K562 (cell line): ENCODE data around the gene RMND5B. TPM values are rescaled to one million over a fixed set of nuclear protein-coding genes. Genes with fewer than 3 reads are reported as not detected.

Experiments used
- CSDE1 ChIP-seq, 2 experiments: fragments of 450-650 bp; IDR thresholded peaks; 2 replicates each; pipeline ENCODE4 v1.6.1; 2016; ENCODE audit warnings: mild to moderate bottlenecking in 1 of 2
- FOXA1 ChIP-seq: fragments of 450-650 bp; IDR thresholded peaks from 2 replicates; pipeline ENCODE4 v1.6.1; 2016; ENCODE audit warnings: mild to moderate bottlenecking, borderline replicate concordance
- HNRNPH1 ChIP-seq: fragments of 200-400 bp; formaldehyde crosslinking; optimal IDR thresholded peaks from 2 replicates; pipeline ENCODE3; 2017; ENCODE audit warnings: low read depth, mild to moderate bottlenecking, low read length, moderate library complexity
- HNRNPL ChIP-seq: fragments of 200-400 bp; formaldehyde crosslinking; IDR thresholded peaks from 2 replicates; pipeline ENCODE4 v1.6.1; 2017; ENCODE audit warnings: low read depth, mild to moderate bottlenecking, low read length
- ILF3 ChIP-seq: fragments of 450-650 bp; IDR thresholded peaks from 2 replicates; pipeline ENCODE4 v1.6.1; 2018; ENCODE audit warnings: antibody characterized with exemption, mild to moderate bottlenecking, moderate library complexity, borderline replicate concordance
- LCOR ChIP-seq: sonication (generic); formaldehyde crosslinking; IDR thresholded peaks from 2 replicates; pipeline ENCODE4 v1.8.0; 2022; ENCODE audit warnings: mild to moderate bottlenecking, missing genetic modification reagents
- PTRF ChIP-seq: fragments of 450-650 bp; IDR thresholded peaks from 2 replicates; pipeline ENCODE4 v1.6.1; 2016; ENCODE audit warnings: mild to moderate bottlenecking, missing genetic modification characterization, missing compliant biosample characterization
- polyA plus RNA-seq, 8 experiments: library from polyadenylated mRNA; depleted of rRNA in 4 of 8; stranded (reverse) in 5 of 8; unstranded in 3 of 8; fragments of >200 nt; fragmentation: Nextera tagmentation in 2 of 8; fragmentation: Illumina TruSeq in 1 of 8; extraction: Ambion mirVana in 2 of 8; extraction: Trizol in 1 of 8; gene quantifications; 2 replicates each; pipeline versions ENCODE4 v1.2.1 to v1.2.3, GENCODE V29; 2011 to 2014; ENCODE audit warnings: inconsistent platforms in 1 of 8, missing spikeins in 1 of 8
- total RNA-seq, 7 experiments: library from RNA; depleted of rRNA in 6 of 7; stranded (reverse); fragments of >200 nt in 6 of 7; fragmentation: Illumina TruSeq in 2 of 7; extraction: Trizol in 2 of 7; gene quantifications; 2 replicates each; pipeline versions ENCODE4 v1.2.1 to v1.2.3, GENCODE V29; 2011 to 2021; ENCODE audit warnings: low replicate concordance in 1 of 7
- TF ChIP-seq, protein P1 (sequence below): sonication (generic); formaldehyde crosslinking; IDR thresholded peaks from 2 replicates; pipeline ENCODE4 v1.8.0; 2022; ENCODE audit warnings: mild to moderate bottlenecking, missing genetic modification reagents
- TF ChIP-seq, protein P2 (sequence below), 2 experiments: fragments of 450-650 bp; IDR thresholded peaks; 2 replicates each; pipeline ENCODE4 v1.6.1; 2016; ENCODE audit warnings: mild to moderate bottlenecking in 2 of 2, borderline replicate concordance in 1 of 2, low read depth in 1 of 2, moderate library complexity in 1 of 2
- TF ChIP-seq, protein P3 (sequence below): fragments of 150-350 bp; IDR thresholded peaks from 2 replicates; pipeline ENCODE4 v1.6.1; 2014; ENCODE audit warnings: low read depth, mild to moderate bottlenecking, low read length, borderline replicate concordance
- TF ChIP-seq, protein P4 (sequence below): sonication (generic); IDR thresholded peaks from 2 replicates; pipeline ENCODE4 v1.6.1; 2016

Gene RMND5B
- total and polyA plus RNA-seq, 9 of the 15 experiments (the other 6 are each of a cell fraction or from before 2014, with no cell fraction given): 2.6 to 57.0 (median 28.3) TPM

DNA sequence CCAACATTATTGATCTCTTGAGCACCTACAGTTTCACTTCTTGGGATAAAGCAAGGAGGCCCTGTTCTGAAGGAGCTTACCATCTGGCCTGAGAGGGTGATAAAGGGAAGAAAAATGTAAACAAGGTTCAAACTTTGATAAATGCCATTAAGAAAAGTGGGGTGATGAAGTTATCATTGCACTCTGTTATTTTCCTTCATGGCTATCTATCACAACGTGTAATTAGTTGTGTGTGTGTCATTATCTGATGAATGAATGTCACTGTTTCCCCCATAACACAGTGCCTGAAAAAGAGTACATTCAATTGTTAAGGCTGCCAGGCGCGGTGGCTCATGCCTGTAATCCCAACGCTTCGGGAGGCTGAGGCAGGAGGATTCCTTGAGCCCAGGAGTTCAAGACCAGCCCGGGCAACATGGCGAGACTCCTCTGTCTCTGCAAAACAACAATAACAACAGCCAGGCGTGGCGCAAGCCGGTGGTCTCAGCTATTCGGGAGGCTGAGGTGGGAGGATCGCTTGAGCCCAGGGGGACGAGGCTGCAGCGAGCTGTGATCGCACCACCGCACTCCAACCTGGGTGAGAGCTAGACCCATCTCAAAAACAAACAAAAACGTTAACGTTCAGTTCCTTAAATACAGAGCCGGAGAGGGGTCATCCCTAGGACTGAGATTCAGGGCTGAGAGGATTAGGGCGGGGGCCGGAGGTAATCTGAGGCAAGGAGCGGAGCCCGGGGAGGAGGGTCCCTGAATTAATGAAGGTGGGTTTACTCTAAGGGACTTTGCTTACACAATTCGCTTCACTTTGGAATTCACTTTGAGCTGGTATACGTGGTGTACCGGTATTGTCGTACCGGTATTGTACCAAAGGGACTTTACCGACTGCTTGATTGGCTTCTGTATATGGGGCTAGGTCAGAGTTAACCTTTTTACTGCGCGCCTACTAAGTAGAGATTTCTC lies 22.0 kb downstream of the RMND5B start (continued):
- TF ChIP-seq, protein P1, sequence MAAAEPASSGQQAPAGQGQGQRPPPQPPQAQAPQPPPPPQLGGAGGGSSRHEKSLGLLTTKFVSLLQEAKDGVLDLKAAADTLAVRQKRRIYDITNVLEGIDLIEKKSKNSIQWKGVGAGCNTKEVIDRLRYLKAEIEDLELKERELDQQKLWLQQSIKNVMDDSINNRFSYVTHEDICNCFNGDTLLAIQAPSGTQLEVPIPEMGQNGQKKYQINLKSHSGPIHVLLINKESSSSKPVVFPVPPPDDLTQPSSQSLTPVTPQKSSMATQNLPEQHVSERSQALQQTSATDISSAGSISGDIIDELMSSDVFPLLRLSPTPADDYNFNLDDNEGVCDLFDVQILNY (CRISPR knock-in tag): no peak
- TF ChIP-seq FOXA1 (no peak), HNRNPH1 (no peak), HNRNPL (no peak), LCOR (0 out of 2 replicates have a peak, but pooled peaks have one; percentile 39), ILF3 (0 out of 2 replicates have a peak, but pooled peaks have one; percentile 62), CSDE1 (IDR thresholded peaks at IDR 0.05) (no peak), PTRF (tag) (no peak)
- TF ChIP-seq, protein P2, sequence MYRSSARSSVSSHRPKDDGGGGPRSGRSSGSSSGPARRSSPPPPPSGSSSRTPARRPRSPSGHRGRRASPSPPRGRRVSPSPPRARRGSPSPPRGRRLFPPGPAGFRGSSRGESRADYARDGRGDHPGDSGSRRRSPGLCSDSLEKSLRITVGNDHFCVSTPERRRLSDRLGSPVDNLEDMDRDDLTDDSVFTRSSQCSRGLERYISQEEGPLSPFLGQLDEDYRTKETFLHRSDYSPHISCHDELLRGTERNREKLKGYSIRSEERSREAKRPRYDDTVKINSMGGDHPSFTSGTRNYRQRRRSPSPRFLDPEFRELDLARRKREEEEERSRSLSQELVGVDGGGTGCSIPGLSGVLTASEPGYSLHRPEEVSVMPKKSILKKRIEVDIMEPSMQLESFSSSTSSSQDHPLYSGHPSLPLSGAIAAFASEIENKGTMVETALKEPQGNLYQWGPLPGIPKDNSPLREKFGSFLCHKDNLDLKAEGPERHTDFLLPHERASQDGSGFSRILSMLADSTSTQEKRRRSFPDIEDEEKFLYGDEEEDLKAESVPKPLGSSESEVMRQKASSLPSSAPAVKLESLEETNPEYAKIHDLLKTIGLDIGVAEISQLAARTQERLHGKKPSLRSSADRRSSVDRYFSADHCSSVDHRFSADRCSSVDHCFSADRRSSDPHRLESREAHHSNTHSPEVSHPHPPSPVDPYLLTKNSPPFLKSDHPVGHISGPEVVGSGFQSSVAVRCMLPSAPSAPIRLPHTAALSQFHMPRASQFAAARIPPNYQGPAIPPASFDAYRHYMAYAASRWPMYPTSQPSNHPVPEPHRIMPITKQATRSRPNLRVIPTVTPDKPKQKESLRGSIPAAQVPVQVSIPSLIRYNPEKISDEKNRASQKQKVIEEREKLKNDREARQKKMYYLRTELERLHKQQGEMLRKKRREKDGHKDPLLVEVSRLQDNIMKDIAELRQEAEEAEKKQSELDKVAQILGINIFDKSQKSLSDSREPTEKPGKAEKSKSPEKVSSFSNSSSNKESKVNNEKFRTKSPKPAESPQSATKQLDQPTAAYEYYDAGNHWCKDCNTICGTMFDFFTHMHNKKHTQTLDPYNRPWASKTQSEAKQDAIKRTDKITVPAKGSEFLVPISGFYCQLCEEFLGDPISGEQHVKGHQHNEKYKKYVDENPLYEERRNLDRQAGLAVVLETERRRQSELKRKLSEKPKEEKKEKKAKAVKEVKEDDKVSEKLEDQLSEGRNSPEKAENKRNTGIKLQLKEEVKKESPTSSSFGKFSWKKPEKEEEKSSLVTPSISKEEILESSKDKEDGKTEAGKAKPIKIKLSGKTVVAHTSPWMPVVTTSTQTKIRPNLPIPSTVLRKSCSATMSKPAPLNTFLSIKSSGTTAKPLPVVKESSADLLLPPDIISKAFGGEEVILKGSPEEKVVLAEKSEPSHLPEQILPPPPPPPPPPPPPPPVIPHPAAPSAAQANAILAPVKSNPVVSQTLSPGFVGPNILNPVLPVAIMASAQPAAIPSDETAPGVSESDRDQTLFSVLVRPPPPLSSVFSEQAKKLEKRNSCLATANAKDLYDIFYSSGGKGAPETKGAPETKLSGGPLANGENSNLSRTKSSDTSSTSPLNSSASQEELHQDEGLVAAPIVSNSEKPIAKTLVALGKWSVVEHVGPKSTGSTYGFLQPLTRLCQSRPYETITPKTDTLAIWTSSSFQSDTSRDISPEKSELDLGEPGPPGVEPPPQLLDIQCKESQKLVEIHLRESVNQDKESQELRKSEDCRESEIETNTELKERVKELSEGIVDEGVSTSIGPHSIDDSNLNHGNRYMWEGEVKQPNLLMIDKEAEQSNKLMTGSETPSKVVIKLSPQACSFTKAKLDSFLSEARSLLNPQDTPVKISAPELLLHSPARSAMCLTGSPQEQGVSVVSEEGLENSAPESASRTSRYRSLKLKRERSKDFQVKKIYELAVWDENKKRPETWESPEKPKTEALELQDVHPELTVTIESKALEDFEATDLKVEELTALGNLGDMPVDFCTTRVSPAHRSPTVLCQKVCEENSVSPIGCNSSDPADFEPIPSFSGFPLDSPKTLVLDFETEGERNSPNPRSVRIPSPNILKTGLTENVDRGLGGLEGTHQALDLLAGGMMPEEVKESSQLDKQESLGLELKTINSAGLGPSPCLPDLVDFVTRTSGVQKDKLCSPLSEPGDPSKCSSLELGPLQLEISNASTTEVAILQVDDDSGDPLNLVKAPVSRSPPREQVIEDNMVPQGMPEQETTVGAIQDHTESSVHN (IDR thresholded peaks at IDR 0.05; ENCODE audit: borderline replicate concordance in 1 of 2, low read depth in 1 of 2): no peak
- TF ChIP-seq, protein P3, sequence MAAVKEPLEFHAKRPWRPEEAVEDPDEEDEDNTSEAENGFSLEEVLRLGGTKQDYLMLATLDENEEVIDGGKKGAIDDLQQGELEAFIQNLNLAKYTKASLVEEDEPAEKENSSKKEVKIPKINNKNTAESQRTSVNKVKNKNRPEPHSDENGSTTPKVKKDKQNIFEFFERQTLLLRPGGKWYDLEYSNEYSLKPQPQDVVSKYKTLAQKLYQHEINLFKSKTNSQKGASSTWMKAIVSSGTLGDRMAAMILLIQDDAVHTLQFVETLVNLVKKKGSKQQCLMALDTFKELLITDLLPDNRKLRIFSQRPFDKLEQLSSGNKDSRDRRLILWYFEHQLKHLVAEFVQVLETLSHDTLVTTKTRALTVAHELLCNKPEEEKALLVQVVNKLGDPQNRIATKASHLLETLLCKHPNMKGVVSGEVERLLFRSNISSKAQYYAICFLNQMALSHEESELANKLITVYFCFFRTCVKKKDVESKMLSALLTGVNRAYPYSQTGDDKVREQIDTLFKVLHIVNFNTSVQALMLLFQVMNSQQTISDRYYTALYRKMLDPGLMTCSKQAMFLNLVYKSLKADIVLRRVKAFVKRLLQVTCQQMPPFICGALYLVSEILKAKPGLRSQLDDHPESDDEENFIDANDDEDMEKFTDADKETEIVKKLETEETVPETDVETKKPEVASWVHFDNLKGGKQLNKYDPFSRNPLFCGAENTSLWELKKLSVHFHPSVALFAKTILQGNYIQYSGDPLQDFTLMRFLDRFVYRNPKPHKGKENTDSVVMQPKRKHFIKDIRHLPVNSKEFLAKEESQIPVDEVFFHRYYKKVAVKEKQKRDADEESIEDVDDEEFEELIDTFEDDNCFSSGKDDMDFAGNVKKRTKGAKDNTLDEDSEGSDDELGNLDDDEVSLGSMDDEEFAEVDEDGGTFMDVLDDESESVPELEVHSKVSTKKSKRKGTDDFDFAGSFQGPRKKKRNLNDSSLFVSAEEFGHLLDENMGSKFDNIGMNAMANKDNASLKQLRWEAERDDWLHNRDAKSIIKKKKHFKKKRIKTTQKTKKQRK: no peak
- TF ChIP-seq, protein P4, sequence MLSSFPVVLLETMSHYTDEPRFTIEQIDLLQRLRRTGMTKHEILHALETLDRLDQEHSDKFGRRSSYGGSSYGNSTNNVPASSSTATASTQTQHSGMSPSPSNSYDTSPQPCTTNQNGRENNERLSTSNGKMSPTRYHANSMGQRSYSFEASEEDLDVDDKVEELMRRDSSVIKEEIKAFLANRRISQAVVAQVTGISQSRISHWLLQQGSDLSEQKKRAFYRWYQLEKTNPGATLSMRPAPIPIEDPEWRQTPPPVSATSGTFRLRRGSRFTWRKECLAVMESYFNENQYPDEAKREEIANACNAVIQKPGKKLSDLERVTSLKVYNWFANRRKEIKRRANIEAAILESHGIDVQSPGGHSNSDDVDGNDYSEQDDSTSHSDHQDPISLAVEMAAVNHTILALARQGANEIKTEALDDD: no peak
